NOMO-1 treated with DMSO at 0.1 percent for 48 hours (cell line): ENCODE measurements around the gene GOLGA7B.
"Not testable (repeated sequence)": the region's sequence is repeated elsewhere in the genome, so short reads cannot be mapped to it uniquely, and the experiment has no call there.

Experiments used
- DNase-seq: peaks from one replicate; lab custom pipeline; 2025; ENCODE audit not compliant: unreplicated experiment; lab: John Stamatoyannopoulos, UW

GOLGA7B gene

DNA sequence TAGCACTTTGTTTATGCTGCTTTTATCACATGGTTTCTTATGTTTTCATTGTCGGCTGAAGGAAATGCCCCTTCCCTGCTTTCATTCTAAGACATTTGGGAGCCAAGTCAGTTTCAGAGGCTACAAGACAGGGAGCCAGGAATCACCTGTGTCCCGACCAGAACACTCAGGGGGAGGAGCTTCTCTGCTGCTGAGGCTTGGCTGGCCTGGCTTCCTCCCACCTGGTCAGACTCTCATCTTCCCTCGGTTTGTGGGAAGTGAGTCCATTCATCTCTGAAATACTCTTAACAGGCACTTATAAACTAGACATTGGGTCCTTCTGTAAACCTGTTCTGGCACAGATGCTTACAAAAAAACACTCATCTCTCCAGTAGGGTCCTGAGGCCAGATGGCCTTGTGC is 19.6 kb upstream of the GOLGA7B start:
- no peak for DNase-seq

DNA sequence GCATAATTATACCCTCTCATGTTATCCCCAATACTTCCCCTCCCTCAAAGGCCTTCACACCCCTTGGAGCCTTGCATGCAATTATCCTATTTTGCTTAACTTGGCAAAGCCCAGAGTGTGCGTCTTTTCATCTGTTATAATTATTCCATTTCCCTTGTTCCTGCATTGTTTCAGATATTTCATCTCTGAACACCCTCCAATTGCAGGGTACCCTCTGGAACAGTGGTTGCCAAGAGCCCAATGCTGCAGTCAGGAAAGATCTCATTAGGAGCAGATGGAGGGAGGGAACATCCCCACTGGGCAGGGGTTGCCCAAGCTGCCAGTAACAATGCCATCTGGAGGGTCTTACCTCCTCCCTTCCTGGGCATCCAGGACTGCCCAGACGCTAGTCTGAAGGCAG is 18.4 kb upstream of the GOLGA7B start:
- no peak for DNase-seq

DNA sequence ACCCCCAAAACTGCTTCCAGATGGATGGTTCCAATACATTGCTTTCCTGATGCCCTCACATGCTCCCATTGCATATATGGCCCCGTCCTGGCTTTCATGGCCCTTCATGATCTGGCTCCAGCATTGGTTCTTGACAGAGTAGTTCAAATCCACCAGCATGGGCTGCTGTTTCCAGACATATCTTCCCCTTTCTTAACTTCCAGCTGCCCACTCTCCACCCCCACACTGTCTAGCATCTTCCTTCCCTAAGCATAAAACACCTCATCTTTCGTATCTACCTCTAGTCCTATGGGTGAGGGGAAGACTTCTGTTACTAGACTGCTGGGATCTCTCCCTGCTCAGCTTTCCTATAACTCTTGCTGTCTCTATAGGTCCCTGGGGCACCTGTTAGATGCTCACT is 13.2 kb upstream of the GOLGA7B start:
- no peak for DNase-seq

DNA sequence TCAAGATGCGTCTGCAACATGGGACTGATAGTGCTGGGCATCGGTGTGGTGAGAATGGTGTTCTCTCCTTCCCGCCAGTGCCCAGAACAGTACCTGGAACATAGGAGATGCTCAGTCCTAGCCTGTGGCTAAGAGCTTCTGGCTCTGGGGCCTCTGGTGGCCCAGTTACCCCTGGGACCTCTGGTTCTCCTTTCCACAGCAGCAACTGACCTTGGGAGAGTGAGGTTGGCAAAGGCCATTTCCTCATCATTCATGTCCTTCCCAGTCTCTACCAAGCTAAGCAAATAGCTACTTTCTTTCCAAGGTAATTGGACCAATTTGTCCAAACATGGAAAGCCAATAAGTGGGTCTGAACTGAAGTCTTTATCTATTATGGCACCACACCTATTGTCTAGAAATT is 11.6 kb upstream of the GOLGA7B start:
- no peak for DNase-seq

DNA sequence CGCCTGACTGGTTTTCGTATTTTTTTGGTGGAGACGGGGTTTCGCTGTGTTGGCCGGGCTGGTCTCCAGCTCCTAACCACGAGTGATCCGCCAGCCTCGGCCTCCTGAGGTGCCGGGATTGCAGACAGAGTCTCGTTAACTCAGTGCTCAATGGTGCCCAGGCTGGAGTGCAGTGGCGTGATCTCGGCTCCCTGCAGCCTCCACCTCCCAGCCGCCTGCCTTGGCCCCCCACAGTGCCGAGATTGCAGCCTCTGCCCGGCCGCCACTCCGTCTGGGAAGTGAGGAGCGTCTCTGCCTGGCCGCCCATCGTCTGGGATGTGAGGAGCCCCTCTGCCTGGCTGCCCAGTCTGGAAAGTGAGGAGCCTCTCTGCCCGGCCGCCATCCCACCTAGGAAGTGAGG is 8.5 kb upstream of the GOLGA7B start:
- DNase-seq, result not testable (repeated sequence)

DNA sequence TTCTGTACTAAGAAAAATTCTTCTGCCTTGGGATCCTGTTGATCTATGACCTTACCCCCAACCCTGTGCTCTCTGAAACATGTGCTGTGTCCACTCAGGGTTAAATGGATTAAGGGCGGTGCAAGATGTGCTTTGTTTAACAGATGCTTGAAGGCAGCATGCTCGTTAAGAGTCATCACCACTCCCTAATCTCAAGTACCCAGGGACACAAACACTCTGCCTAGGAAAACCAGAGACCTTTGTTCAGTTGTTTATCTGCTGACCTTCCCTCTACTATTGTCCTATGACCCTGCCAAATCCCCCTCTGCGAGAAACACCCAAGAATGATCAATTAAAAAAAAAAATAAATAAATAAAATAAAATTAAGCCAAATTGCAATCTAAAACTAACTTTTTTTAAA is 7.5 kb upstream of the GOLGA7B start:
- not testable (repeated sequence) for DNase-seq

DNA sequence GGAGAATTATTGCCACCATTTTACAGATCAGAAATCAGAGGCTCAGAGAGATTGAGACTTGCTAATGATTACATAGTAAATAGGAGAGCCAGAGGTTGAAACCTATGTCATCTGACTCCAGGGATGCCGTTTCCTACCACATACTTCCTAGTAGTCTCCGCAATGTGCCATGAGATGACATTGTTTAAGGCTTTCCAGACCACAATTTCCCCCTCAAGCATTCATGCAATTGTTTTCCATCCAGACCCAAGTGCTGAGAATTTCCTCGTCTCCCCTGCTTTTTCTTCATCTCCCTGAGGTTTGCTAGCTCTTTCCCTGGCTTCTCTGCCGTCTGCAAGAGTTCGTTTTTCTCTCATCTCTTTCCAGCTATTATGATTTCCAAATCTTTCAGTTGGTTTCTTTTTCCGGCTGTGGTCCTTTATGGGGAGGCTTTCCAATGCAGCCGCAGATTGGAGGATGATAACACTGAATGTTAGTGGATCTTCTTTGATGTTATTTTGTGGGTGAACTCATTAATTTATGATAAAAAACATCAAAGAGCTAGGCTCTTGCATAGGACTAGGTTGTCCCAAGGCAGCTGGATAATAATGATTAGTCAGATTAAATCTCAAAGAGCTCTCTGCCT is 6.9 kb upstream of the GOLGA7B start:
- no peak for DNase-seq

DNA sequence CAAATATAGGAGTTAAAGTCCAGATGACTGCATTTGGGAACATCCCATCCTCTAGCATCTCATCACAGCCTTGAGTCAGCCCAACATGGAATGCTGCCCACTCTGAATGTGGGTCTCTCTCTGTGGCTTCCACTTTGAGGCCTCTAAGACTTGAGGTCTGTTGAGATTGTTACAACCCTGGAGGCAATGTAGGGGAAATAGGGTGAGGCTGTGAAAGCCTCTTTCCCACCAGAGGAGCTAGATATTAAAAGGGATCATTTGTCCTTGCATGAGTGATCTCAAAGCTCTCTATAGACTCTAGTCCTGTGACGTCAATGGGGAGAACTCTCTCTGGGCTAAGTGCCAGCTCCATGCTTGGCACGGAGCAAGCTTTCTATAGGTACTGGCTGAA is 6.4 kb upstream of the GOLGA7B start:
- DNase-seq, result no peak

DNA sequence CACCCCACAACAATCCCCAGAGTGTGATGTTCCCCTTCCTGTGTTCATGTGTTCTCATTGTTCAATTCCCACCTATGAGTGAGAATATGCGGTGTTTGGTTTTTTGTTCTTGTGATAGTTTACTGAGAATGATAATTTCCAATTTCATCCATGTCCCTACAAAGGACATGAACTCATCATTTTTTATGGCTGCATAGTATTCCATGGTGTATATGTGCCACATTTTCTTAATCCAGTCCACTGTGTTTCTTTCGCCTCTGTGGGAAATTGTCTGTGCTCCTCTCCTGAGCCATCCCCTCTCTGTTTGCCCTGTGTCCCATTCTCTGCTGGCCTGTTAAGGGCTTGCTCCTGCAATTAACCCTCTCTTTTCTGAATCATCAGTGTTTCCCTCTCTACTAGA is 5.7 kb upstream of the GOLGA7B start:
- not testable (repeated sequence) for DNase-seq

DNA sequence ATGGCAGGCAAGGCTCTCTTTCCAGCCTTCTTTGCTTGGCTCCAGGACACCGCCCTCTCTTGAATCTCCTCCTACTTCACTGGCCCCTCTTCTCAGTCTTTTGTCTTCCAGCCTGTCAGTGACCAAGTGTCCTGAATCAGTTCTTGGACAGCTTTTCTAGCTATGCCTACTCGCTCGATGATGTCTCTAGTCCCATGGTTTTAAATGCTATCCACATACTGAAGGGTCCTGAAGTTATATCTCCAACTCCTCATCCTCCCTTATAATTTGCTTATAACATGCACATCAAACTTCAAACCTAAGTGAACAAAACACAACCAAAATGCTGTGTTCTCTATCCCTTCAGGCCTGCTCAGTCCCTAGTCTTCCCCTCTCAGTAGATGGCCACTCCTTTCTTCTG is 5.0 kb upstream of the GOLGA7B start:
- no peak for DNase-seq

DNA sequence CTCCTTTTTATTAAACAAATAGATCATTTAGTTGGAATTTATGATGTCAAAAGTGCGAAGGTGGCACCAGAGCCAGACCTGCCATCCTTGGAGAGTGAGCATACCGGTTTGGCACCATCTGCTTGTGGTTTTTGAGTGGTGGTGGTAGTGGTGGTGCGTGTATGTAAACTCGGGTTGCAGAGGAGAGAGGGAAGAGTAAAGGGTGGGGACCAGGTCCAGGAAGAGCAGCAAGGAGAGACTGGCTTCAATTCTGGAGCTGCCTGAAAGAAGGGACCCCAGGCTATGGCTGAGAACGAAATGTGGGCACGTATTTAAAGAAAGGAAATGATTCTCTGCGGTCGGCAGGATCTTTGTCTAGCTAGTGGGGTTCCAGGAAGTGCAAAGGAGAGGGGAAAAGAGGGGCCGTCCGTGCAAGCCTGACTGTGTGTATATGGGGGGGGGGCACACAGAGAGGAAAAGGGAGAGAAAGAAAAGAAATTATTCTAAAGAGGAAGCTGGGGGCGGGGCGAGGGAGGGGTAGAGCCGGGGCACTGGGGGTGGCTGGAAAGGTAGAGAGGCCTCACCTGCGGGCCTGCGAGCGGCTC is 448 bp upstream of the GOLGA7B start:
- no peak for DNase-seq

DNA sequence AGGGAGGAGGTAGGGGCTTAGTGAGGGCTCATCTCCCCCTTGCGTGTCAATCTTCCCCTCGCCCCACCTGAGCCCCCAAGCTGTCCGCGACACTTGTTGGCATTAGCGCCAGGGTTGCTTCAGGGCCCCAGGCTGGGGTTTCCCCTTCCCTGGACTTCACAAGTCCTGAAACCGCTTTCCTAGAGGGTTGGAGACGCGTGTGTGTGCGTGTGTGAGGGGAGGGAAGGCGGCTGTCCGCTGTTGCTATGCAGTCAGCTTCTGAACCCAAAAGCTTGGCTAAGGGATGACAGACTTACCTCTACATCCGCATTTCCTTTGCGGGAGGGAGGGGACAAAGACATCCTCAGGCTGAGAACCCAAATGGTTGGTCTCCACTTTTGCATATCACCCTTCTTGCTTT is 803 bp downstream of the GOLGA7B start:
- no peak for DNase-seq

DNA sequence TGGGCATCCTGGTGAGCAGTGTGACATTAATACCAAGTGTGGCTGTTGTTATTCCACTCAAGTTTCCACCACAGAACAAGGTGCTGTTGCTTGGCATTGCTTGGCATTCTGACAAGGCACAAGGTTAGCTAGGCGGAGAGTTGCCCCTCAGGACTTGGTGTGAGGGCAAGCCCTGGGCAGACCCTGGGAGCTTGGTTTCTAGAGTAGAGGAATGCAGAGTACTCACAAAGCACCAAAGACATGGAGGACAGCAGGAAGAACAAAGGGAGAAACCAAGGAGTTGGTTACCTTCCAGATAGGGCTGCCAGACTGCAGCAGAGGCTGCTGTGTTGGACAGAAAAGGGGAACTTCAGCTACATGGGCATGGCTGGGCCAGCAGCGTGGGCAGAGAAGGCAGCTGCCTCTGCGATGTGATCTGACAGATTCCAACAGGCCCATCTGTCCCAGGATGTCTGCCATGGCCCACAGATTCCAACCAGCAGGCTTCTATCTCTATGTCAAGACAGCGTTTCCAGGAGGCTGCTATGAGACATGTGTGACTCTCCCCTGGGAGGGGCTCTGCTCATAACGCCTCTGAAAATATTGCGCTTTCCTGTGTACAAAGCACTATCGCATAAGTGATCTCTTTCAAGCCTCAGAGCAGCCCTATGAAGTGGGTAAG is 1.8 kb downstream of the GOLGA7B start:
- DNase-seq, result no peak

DNA sequence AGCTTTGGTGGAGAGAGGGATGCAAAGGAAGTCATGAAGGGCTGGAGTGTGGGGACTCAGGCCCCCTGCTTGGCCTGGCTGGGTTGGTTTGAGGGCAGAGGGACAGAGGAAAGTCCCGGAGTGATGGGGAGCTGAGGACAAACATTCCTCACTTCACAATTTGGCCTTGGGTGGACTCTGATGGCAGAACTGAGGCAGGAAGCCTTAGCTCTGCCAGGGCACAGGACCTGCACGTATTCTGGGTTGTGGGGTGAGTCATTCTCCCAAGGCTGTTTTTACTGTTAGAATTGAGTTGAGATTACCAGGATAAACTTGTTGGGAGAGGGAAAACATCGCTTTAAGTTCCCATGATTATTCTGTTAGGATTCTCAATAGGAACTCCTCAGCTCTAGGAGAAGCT is 2.6 kb downstream of the GOLGA7B start:
- no peak for DNase-seq

DNA sequence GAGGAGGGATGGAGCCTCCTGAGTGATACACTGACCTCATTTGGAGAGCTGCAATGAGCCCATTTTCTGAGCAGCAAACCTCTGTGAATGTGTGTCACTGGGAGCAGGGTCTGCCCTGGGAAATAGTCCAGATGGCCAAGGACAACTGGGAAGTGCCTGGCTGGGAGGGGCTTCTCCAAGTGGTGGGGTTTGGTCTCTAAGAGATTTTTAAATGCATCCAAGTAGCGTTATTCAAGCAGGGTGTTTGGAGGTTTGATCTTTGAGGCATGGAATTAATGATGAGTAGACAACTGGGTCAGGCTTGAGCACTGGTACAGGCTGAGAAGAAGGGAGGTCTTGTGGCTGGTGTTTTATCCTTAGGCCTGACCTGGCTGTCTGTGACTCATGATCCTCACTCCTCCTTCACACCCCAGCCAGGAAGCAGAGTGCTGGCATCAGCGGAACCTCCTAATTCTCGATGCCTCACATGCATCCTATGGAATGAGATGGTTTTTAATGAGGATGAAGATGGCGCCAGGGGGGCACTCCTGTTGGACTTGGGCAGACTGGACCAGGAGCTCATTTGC is 3.3 kb downstream of the GOLGA7B start:
- no peak for DNase-seq

DNA sequence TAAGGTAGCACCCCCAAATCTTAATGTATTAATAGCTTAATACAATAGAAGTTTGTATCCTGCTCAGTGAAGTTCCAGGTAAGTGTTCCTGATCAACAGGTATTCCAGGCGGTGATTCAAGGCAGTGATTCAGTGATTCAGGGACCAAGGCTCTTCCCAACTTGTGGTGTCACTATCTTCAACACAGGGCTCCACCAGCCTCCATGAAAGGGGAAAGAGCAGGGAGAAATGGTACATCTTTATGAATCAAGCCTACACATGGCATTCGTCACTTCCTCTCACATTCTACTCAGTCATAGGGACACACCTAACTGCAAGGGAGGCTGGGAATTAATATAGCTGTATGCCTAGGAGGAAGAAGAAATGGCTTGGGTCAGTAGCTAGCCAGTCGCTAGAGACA is 5.1 kb downstream of the GOLGA7B start:
- DNase-seq, result no peak

DNA sequence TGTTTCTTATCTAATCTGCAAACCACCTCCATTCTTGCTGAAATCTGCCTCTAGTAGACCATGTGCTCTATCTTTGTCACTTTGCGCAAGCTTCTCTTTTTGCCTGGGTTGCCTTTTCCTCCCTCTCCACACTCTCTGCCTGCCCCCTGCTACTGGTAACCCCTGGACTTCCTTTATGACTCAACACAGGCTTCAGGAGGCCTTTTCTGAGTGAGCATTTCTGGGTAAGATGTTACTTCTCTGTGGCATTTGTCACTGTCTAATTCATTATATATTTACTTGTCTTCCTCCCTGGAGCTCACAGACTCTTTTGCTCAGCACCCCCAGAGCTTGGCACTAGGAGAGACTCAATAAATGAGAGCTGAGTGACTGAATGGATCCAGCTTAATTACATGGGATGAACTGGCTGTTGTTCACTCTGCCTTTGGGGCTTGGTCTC is 8.4 kb downstream of the GOLGA7B start:
- DNase-seq, result peak; percentile 95

DNA sequence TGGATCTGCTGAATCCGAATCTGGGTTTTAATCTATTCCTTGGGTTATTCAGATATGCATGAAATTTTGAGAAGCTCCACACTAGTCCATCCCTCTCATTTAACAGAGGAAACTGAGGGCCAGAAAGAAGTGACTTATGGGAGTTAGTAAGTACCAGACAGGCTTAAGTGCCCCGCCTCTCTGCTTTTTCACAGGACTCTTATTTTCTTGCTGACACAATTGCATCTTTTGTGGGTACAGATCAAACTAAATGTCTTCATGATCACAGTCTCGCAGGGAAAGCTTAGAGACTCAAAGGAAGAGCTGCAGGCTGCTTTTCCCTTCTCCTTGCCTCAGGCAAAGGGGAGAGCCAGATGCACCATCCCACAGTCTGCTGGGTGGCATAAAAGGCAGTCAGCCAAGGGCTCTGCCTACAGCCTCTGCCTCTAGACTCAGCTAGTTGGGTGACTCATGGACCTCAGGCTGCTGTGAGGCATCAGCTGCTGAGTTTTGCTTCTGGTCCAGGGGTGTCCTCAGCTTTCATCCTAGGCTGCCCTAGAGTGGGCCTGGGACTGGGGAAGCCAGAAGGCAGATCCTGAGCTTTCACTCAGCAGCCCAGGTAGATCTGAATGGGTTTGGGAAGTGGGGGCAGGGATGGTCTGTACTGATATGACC is 11.6 kb downstream of the GOLGA7B start:
- DNase-seq, result no peak

DNA sequence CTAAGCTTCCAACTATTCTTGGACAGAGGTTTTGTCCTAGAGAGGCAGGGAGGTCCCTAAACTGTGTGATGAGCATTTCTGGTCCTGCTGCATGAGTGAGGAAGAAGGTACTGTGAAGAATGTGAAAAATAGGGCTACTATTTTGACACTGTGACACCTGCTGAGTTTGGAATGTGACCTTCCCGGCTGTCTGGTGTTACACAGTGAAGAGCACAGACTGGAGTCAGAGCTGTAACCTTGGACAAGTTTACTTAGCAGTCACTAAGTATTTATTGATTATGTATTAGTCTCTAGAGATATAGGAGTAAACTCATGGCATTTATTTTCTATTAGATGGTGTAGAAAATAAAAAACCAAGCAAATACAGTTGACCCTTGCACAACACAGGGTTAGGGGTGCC is 12.3 kb downstream of the GOLGA7B start:
- DNase-seq, result no peak

DNA sequence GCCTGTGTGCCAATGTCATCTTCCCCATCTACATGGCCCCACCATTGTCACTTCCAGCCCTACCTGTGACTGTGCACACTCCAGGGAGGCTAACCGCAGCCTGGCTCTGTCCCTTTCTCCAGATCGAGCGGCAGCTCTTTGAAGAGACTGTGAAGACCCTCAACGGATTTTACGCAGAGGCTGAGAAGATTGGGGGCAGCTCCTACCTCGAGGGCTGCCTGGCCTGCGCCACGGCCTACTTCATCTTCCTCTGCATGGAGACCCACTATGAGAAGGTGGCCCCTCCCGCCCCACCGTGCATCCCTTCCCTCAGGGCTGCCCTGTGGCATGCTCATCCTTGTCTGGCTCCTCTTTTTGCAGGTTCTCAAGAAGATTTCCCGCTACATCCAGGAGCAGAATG is 14.2 kb downstream of the GOLGA7B start:
- no peak for DNase-seq

DNA sequence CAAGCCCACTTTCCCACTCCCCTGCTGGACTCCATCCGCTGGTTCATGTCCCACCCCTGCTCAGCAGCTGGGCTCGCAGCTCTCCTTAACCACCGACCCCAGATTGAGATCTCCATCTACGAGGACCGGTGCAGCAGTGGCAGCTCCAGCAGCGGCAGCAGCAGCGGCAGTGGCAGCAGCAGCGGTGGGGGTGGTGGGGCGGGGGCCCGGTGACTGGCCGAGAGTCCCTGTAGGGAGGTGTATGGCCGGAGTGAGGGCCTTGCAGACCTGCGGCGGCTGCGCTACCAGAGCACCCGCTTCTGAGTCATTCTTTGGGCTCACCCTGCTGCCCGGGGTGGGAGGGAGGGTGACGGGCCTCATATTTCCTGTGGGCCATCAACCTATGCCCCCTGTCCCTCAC is 15.8 kb downstream of the GOLGA7B start:
- DNase-seq, result no peak
